GM12892 (cell line): Measurements from ENCODE around the gene UBXN2A.

ENCODE experiments used
- POLR2A ChIP-seq: IDR thresholded peaks from 2 replicates; pipeline ENCODE4 v1.6.1; 2011; ENCODE audit warnings: low read depth, low read length, control low read depth
- POLR2AphosphoS5 ChIP-seq: IDR thresholded peaks from 2 replicates; pipeline ENCODE4 v1.6.1; 2011; ENCODE audit warnings: low read depth, low read length, control low read depth
- TAF1 ChIP-seq: IDR thresholded peaks from 2 replicates; pipeline ENCODE4 v1.6.1; 2011; ENCODE audit warnings: low read depth, mild to moderate bottlenecking, control low read depth, low read length, borderline replicate concordance

- TF ChIP-seq POLR2A (no peak), POLR2AphosphoS5 (no peak), TAF1 (no peak)
These were observed 6.0 kb upstream of the UBXN2A start for GRCh38 chr2:23934259-23934658.
